Tibial nerve (tissue), 4 donors: ENCODE measurements around the gene PPARGC1A. TPM values are rescaled to one million over a fixed set of nuclear protein-coding genes. Genes with fewer than 3 reads are reported as not detected.

Source experiments
- DNase-seq, 2 donors: peaks; one replicate each; pipeline ENCODE4 v3.0.0-alpha.2; 2019; ENCODE audit warnings: low spot score in 2 of 2
- H3K27ac ChIP-seq, 4 donors: fragments of 200-600 bp; sonication (generic) in 3 of 4; one replicate each; pipeline ENCODE4 v1.5.1; 2017 to 2019; ENCODE audit warnings: mild to moderate bottlenecking in 1 of 4
- H3K27me3 ChIP-seq, 2 donors: fragments of 200-600 bp; sonication (generic) in 1 of 2; one replicate each; pipeline versions ENCODE4 v1.5.1 to v1.6.0; 2017 to 2019
- H3K36me3 ChIP-seq, 3 donors: fragments of 200-600 bp; sonication (generic); one replicate each; pipeline ENCODE4 v1.5.1; 2018 to 2019
- H3K4me1 ChIP-seq, 4 donors: fragments of 200-600 bp; sonication (generic) in 3 of 4; one replicate each; pipeline ENCODE4 v1.5.1; 2017 to 2019
- H3K4me3 ChIP-seq, 4 donors: fragments of 200-600 bp; sonication (generic) in 3 of 4; one replicate each; pipeline ENCODE4 v1.5.1; 2017 to 2019; ENCODE audit warnings: mild to moderate bottlenecking in 1 of 4, moderate library complexity in 1 of 4
- H3K9me3 ChIP-seq, 4 donors: fragments of 200-600 bp; sonication (generic) in 3 of 4; one replicate each; pipeline ENCODE4 v1.5.1; 2017 to 2019
- CTCF ChIP-seq, 5 experiments: fragments of 200-600 bp in 3 of 5; fragments of 450-650 bp in 2 of 5; sonication (generic) in 3 of 5; IDR thresholded peaks; one replicate each; pipeline ENCODE4 v1.5.1; 2016 to 2019; ENCODE audit warnings: antibody characterized with exemption in 5 of 5, mild to moderate bottlenecking in 3 of 5, moderate library complexity in 2 of 5
- EP300 ChIP-seq, 2 donors: sonication (generic); formaldehyde crosslinking; IDR thresholded peaks; one replicate each; pipeline ENCODE4 v1.6.1; 2017; ENCODE audit warnings: antibody characterized with exemption in 2 of 2, mild to moderate bottlenecking in 1 of 2
- POLR2A ChIP-seq, 2 donors: fragments of 450-650 bp; IDR thresholded peaks; one replicate each; pipeline ENCODE4 v1.6.1; 2017; ENCODE audit warnings: antibody characterized with exemption in 2 of 2, mild to moderate bottlenecking in 2 of 2, moderate library complexity in 2 of 2
- WGBS, 2 donors: methylation state at CpG; one replicate each; pipeline ENCODE4 v1.1.5; 2018; 5-methylcytosine and 5-hydroxymethylcytosine counted together
- total RNA-seq, 4 donors: library from RNA; depleted of rRNA; stranded (reverse); fragments of >200 nt; gene quantifications; one replicate each; pipeline ENCODE4 v1.1.0, GENCODE V29; 2016

Gene PPARGC1A
- total RNA-seq, 4 donors from 2014 or later: 4.6 to 14.7 (median 6.8) TPM

- Histone ChIP-seq H3K36me3 (no peaks in the 10 kb centered on the region), H3K4me1 (no peaks in the 10 kb centered on the region), H3K27ac (no peak overlapping the region), H3K27me3 (no peaks in the 10 kb centered on the region), H3K9me3 (no peaks in the 10 kb centered on the region), H3K4me3 (no peak overlapping the region)
- 74 to 78% methylated on average over 5 of the region's 5 CpGs for WGBS, 2 donors
- TF ChIP-seq POLR2A (IDR thresholded peaks at IDR 0.05) (no peak), CTCF (IDR thresholded peaks at IDR 0.05) (no peak), EP300 (IDR thresholded peaks at IDR 0.05) (no peak)
- no peak for DNase-seq
Measured at GRCh38 chr4:23805450-23805851, 84.4 kb downstream of the PPARGC1A start.

GRCh38 chr4:23789762-23790161 lies 100.1 kb downstream of the PPARGC1A start:
- WGBS, 2 donors: 32 to 41% methylated on average over 5 of the region's 5 CpGs
- peaks cover 0 to 9% (median 2%) of the 10 kb centered on the region in 4 donors for H3K4me1 ChIP-seq
- H3K27me3 ChIP-seq: no peaks in the 10 kb centered on the region
- H3K9me3 ChIP-seq: peaks cover 0 to 3% (median 0%) of the 10 kb centered on the region in 4 donors
- DNase-seq: peak; percentile 39 to 45
- TF ChIP-seq EP300 (IDR thresholded peaks at IDR 0.05) (peak in 1 of 2 donors; percentile 52), POLR2A (IDR thresholded peaks at IDR 0.05) (no peak), CTCF (IDR thresholded peaks at IDR 0.05) (no peak)
- H3K4me3 ChIP-seq: no peak overlapping the region
- no peaks in the 10 kb centered on the region for H3K36me3 ChIP-seq
- no peak overlapping the region for H3K27ac ChIP-seq

- no peaks in the 10 kb centered on the region for H3K27me3 ChIP-seq
- H3K36me3 ChIP-seq: no peaks in the 10 kb centered on the region
- H3K9me3 ChIP-seq: peaks cover 0 to 8% (median 0%) of the 10 kb centered on the region in 4 donors
- WGBS, 2 donors: 60 to 67% methylated on average over 5 of the region's 5 CpGs
- no peak for DNase-seq
- no peak overlapping the region for H3K4me3 ChIP-seq
- no peak for TF ChIP-seq CTCF (IDR thresholded peaks at IDR 0.05)
- peaks cover 0 to 9% (median 2%) of the 10 kb centered on the region in 4 donors for H3K4me1 ChIP-seq
- H3K27ac ChIP-seq: no peak overlapping the region
Measured at GRCh38 chr4:23788460-23788859, 101.4 kb downstream of the PPARGC1A start.

- Histone ChIP-seq H3K27me3 (no peaks in the 10 kb centered on the region), H3K9me3 (peaks cover 0 to 12% (median 0%) of the 10 kb centered on the region in 4 donors), H3K36me3 (no peaks in the 10 kb centered on the region), H3K4me1 (peaks cover 0 to 9% (median 2%) of the 10 kb centered on the region in 4 donors), H3K27ac (no peak overlapping the region), H3K4me3 (no peak overlapping the region)
- TF ChIP-seq EP300 (IDR thresholded peaks at IDR 0.05) (no peak), POLR2A (IDR thresholded peaks at IDR 0.05) (no peak), CTCF (IDR thresholded peaks at IDR 0.05) (no peak)
- 58 to 66% methylated on average over 3 of the region's 3 CpGs for WGBS, 2 donors
- no peak for DNase-seq
Measured at GRCh38 chr4:23788027-23788426, 101.8 kb downstream of the PPARGC1A start.

- Histone ChIP-seq H3K9me3 (peaks cover 0 to 14% (median 0%) of the 10 kb centered on the region in 4 donors), H3K4me3 (no peak overlapping the region), H3K27ac (no peak overlapping the region), H3K4me1 (no peaks in the 10 kb centered on the region), H3K36me3 (no peaks in the 10 kb centered on the region), H3K27me3 (no peaks in the 10 kb centered on the region)
- 56 to 76% methylated on average over 6 of the region's 6 CpGs for WGBS, 2 donors
- TF ChIP-seq POLR2A (IDR thresholded peaks at IDR 0.05) (no peak), EP300 (IDR thresholded peaks at IDR 0.05) (no peak), CTCF (IDR thresholded peaks at IDR 0.05) (no peak)
- no peak for DNase-seq
Measured at GRCh38 chr4:23782778-23783437, 106.9 kb downstream of the PPARGC1A start.
